NCI-H1105 treated with DMSO at 0.1 percent for 48 hours (cell line): Measurements from ENCODE around the gene PADI2.

Experiments used
- DNase-seq: peaks from one replicate; lab custom pipeline; 2025; lab: John Stamatoyannopoulos, UW

The PADI2 gene

GRCh38 chr1:17139637-17140036, 20.4 kb upstream of the PADI2 start:
- no peak for DNase-seq

DNA sequence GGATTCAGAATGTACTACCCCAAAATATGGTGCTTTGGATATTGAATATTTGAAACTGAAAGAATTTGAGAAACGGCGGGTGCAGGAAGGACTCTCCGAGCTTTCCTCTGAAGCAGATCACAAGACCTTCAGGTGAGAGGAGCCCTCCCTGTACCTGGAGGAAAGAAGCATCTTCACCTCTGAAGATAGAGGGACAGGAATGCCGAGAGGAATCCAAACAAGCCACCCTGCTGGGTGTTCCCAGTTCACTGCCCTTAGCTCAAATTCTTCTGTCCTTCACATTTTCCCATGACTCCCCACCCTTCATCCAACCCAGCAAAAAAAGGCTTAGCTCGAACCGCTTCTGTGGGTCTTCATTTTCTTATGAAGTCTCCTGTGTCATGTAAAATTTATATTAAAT, 18.2 kb upstream of the PADI2 start:
- no peak for DNase-seq

GRCh38 chr1:17136936-17137335, 17.7 kb upstream of the PADI2 start:
- no peak for DNase-seq

- DNase-seq = no peak
Measured at GRCh38 chr1:17136145-17136544, 16.9 kb upstream of the PADI2 start.

DNA sequence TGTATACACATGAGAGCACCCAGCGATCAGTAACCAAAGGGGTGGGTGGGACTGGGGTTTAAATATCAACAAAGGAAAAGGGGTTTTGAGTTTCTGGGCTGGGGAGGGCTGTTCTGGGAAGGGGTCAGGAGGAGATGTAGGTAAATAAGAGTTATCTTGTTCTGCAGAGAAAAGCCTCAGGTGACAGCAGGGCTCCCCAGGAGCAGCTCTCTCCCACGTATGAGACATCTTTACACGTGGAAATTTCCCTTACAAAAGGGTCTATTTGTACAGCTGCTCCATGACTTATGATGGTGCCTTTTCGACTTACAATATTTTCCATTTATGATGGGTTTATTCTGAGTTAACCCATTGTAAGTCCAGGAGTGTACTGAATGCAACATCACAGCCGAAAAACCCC, 16.3 kb upstream of the PADI2 start:
- DNase-seq = peak; percentile 5

GRCh38 chr1:17134724-17135123, 15.5 kb upstream of the PADI2 start:
- DNase-seq = no peak

DNA sequence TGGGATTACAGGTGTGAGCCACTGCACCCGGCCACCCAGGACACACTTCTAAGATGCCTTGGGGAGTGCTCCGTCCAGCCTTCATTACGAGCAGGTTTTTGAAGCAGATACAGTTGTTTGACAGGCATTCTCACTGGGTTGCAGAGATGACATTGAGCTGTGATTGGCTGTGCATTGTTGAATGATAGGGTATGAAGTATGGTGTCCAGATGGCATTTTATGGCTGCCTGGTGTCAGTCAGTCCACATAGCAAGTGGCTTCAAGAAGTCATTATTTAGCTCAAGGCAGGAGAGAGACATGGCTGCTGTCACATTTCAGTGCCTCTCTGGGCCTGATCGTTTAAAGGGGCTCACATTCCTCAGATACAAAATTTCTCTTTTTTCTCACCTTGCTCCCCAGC, 14.8 kb upstream of the PADI2 start:
- DNase-seq = no peak

- no peak for DNase-seq
Measured at GRCh38 chr1:17130138-17130635, 10.9 kb upstream of the PADI2 start.

DNA sequence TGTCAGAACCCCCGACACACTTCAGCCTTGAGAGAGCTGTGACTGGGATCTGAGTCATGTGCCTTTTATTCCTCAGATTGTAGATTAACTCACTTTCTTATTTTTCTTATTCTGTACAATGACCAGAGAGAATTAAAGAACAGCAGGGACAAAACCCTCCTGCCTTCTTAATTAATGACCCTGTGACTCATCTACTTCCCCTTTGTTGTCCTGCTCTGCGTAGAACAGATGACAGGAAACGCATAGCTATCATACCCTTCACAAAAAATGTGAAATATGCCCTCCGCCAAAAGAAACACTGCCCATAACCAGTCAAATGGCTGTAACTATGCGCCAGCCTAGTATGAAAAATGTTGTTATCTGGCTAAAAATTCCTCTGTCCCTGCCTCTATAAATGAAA, 9.1 kb upstream of the PADI2 start:
- no peak for DNase-seq

GRCh38 chr1:17125756-17126237, 6.5 kb upstream of the PADI2 start:
- DNase-seq = peak; percentile 75

GRCh38 chr1:17123196-17124045, 4.2 kb upstream of the PADI2 start:
- no peak for DNase-seq

- DNase-seq = no peak
Measured at GRCh38 chr1:17122521-17123164, 3.4 kb upstream of the PADI2 start.

DNA sequence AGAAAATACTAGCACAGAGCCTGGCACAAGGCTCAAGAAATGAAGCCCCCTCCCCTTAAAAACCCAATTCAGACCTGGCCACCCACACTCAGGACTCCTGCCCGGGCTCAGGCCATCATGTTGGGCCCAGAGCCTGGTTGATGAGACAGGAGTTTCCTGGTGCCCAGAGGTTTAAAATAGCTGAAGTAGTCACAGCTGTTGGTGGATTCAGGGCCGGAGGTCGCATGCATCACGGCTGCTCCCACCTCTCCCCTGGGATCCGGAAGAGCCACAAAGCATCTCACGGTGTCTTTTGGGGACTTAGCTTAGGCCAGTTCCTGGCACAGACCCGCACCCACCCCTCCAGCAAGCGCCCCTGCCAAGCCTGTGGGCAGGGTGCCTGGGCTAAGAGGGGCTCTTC, 2.6 kb upstream of the PADI2 start:
- DNase-seq = no peak

GRCh38 chr1:17120962-17121837, 1.9 kb upstream of the PADI2 start:
- no peak for DNase-seq

GRCh38 chr1:17120481-17120877, 1.2 kb upstream of the PADI2 start:
- no peak for DNase-seq

DNA sequence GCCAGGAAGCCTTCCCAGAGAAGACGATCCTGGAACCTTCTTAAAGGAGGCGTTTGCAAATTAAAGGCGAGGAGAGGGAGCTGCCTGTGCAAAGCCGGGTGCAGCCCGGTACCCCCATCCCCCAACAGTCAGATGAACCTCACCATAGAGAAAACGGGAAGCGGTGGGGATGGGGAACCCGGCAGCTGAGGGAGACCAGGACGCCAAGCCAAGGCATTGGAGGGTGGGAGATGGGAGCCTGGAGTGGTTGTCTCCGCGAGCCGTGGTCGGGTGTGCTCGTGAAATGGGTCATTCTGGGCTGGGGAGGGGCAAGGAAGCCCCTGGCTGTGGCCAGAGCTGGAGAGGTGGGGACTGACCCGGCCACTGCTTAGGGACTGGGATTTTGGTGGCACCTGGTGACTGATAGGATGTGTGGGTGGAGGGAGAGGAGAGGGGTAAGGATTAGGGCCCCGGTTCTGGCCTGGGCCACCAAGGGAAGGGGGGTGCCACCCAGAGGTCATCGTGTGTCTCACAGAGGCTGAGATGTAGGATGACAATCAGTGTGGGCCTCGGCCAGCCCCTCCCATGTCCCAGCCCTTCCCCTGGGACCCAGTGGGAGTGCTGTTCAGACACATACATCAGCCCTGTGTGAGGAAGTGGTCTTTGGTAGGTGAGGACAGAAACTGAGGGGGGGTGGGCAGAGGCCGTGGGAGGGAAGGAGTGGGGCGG, 676 bp upstream of the PADI2 start:
- no peak for DNase-seq

DNA sequence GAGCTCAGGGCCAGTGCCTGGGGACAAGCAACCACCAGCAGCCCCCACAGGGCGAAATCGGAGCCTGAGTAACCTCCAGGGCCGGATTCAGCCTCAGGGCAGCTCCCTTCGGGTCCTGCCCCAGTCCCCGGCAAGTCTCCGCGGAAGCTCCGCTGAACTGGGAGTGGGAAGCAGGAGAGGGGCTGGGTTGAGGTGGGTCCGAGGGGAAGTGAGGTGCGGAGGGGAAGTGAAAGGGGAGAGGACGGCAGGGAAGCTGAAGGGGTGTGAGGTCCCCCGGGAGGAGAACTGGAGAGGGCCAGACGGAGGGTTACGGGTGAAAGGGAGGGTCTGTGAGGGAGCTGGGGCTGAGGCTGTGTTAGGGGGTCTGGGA, 560 bp downstream of the PADI2 start:
- DNase-seq = no peak

DNA sequence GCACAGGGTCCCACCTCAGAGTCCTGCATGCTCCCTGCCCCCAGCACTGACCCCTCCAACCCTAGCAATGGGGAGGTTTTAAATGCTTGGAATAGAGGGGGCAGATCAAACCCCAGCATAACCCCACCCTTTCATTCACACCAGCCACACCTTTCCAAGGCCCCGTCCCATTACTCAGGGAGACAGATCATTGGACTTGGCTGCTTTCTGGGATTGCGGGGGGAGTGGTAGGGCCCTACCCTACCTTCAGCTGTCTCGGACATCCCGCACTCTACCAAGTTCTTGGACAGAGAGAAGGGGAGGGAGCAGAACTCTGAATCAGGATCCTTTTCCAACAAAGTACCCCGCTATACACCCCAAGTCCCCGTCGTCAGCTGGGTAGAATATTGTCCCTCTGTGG, 983 bp downstream of the PADI2 start:
- DNase-seq = no peak

GRCh38 chr1:17117451-17118265, 1.6 kb downstream of the PADI2 start:
- DNase-seq = peak; percentile 71

DNA sequence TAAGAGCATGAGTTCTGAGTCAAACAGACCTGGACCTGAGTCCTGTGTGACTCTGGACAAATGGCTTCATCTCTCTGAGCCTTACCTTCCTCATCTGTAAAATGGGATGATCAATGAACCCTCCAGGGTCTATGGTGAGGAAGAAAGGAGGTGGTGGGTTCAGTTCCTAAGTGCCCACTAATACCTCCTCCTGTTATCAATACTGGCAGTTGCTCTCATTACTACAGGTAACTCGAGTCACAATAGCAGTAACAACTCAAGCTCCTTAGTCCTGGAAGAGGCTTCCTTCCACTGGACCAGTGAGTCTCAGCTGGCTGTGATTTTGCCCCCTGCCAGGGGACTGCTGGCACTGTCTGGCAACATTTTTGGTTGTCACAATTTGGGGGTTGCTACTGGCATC, 2.6 kb downstream of the PADI2 start:
- DNase-seq = no peak

GRCh38 chr1:17113963-17114362, 5.3 kb downstream of the PADI2 start:
- DNase-seq = no peak
